OCI-M1 (cell line): ENCODE data around the gene OSGIN1.

Source experiments
- DNase-seq: peaks from one replicate; lab custom pipeline; 2025; lab: John Stamatoyannopoulos, UW

Gene OSGIN1

DNA sequence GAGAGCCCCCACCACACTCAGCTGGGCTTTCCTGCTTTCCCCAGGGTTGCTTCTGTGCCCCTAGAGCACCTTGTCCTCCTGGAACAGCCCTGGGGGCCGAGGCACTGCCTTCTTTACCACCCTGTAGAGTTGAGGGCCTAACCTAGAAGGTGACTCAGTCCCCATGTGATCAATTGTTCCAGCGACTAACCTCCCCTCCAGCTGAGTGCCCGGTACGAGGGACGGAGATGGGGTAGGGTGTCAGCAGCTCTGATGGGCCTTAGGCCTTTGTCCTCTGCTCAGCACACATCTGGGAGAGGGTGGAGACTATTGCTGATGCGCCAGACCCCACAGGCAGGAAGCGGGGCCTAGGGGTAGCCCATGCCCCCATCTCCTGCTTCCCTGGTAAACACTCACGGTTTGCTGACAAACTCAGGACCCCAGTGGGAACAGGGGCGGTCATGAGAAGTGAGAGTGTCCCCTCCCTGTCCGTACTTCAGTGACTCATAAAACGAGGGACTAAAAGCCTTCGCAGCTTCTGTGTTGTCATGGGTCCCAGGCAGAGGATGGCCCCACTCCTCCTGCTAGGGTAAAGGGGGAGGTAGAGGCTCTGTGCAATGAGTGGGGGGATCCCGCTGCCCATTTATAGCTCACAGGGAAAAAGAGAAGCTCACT is 48.1 kb downstream of the OSGIN1 start:
- no peak for DNase-seq

DNA sequence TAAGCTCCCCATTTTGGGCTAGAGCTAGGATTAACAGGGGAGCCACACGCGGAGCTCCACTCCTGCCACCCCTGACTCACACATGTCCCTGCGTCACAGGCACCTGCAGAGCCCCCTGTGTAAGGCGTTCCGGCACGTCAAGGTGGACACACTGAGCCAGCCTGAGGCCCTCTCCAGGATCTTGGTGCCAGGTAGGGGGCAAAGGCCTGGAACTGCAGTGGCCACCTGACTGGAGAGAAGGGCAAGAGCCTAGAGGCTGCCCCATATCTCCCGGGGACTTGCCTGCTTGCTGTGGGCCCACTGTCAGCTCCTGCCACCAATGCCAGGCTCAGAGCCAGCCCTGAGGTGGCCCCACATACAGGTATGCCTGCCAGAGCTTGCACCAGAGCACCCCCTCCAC is 48.7 kb downstream of the OSGIN1 start:
- DNase-seq, result no peak

DNA sequence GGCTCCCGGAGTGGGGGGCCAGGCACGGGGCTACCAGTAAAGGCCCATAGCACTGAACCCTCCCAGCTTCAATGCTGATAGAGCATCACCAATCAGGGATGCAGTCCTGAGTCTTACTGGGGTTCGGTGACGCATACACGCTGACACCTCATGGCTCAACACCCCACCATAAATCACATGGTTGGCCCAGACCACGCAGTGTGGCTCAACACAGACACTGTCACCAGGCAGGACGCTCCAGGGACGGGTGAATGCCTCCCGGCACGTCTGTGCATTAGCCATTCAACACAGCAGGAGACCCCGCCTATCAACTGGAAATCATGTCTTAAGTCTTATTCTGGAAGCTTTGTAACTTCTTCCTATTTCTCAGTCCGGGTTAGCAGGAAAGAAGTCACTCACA is 50.0 kb downstream of the OSGIN1 start:
- DNase-seq, result no peak

DNA sequence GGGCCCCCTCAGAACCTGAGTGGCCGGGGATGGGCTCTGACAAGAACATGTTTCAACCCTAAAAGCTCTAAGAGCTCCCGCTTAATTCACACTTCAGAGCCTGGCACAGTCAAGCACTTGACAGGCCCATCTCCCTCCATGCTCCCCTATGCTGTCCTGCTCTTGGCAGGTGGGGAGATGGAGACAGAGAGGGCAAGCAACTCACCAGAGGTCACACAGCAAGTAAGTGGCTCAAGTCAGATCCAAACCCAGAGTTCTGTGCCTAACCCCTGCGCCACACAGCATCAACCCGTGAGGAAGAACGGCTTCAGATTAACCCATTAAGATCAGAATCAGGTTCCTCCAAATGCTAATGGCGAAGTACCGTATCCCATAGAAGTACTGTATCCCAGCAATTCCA is 51.4 kb downstream of the OSGIN1 start:
- DNase-seq, result no peak

GRCh38 chr16:84005391-84005790 is 52.4 kb downstream of the OSGIN1 start:
- DNase-seq, result no peak

GRCh38 chr16:84007520-84007919 is 54.5 kb downstream of the OSGIN1 start:
- no peak for DNase-seq

GRCh38 chr16:84007965-84008364 is 54.9 kb downstream of the OSGIN1 start:
- DNase-seq, result no peak

DNA sequence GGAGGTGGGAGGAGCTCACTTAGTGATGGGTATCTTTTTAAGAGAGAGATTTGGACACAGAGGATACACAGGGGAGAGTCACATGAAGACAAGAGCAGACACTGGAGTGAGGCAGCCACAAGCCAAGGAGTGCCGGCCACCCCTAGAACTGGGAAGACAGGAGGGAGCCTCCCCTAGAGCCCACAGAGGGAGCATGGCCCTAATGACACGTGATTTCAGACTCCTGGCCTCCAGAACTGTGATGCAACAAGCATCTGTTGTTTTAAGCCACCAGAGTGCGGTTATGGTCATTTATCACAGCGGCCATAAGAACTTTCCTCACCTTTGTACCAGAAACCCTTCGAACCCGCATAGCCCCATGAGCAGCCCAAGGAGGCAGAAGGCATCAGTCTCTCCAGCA is 56.2 kb downstream of the OSGIN1 start:
- DNase-seq, result no peak

DNA sequence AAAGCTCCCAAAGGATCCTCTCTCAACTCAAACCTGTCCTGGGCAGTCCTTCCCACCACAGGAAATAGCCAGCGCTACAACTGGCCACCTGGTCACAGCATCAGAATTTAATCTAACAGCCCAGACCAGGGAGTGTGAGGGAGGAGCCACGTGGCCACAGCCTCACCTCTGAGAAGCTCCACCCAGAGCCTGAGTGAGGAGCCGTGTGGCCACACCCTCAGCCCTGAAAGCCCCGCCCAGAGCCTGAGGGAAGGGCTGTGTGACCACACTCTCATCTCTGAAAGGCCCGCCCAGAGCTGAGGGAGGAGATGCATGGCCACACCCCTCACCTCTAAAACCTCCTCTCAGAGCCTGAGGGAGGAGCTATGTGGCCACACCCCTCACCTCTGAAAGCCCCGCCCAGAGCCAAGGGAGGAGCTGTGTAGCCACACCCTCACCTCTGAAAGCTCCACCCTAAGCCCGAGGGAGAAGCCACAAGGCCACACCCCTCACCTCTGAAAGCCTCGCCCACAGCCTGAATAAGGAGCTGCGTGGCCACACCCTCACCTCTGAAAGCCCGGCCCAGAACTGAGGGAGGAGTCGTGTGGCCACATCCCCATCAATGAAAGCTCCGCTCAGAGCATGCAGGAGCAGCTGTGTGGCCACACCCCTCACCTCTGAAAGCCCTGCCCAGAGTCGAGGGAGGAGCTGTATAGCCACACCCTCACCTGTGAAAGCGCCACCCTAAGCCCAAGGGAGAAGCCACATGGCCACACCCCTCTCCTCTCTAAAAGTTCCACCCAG is 60.9 kb downstream of the OSGIN1 start:
- peak; percentile 100 for DNase-seq

GRCh38 chr16:84014570-84015327 is 61.7 kb downstream of the OSGIN1 start:
- no peak for DNase-seq

GRCh38 chr16:84015399-84015798 is 62.4 kb downstream of the OSGIN1 start:
- DNase-seq, result no peak
